HG02610 (cell line): ENCODE results near the gene DNM1.

Experiments
- ATAC-seq: cut with Tn5 transposase; IDR thresholded peaks from one replicate; pipeline ENCODE4 v1.9.1; 2021; ENCODE audit warnings: mild to moderate bottlenecking, moderate library complexity; ENCODE audit not compliant: unreplicated experiment

The DNM1 gene

GRCh38 chr9:128304136-128304970 lies 101.2 kb downstream of the DNM1 start:
- ATAC-seq = no peak
